GM18909 (cell line): ENCODE results near the gene AXL.
"Not testable (repeated sequence)": the region's sequence is repeated elsewhere in the genome, so short reads cannot be mapped to it uniquely, and the experiment has no call there.

Experiments
- ATAC-seq: cut with Tn5 transposase; IDR thresholded peaks from one replicate; pipeline ENCODE4 v1.9.1; 2021; ENCODE audit warnings: mild to moderate bottlenecking; ENCODE audit not compliant: unreplicated experiment, poor library complexity

AXL gene

DNA sequence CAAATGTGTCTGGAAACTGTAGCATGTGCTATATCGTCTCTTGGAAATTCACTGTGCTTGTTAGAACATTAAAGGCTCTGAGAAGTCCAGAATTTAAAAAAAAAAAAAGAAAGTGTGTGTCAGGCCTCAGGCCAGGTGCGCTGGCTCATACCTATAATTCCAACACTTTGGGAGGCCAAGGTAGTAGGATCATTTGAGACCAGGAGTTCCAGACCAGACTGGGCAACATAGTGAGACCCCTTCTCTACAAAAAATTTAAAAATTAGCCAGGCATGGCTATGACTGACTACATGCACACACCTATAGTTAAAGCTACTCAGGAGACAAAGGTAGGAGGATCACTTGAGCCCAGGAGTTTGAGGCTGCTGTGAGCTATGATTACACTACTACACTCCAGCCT is 50.0 kb downstream of the AXL start:
- no peak for ATAC-seq

DNA sequence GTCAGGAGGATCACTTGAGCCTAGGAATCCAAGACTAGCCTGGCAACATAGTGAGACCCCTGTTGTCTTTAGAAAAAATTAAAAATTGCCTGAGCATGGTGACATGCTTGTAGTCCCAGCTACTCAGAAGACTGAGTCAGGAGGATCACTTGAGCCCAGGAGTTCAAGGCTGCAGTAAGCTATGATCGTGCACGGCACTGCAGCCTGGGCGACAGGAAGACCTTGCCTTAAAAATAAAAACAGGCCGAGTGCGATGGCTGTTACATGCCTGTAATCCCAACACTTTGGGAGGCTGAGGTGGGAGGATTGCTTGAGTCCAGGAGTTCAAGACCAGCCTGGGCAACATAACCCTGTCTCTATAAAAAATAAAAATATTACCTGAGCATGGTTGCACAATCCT is 50.5 kb downstream of the AXL start:
- no peak for ATAC-seq

DNA sequence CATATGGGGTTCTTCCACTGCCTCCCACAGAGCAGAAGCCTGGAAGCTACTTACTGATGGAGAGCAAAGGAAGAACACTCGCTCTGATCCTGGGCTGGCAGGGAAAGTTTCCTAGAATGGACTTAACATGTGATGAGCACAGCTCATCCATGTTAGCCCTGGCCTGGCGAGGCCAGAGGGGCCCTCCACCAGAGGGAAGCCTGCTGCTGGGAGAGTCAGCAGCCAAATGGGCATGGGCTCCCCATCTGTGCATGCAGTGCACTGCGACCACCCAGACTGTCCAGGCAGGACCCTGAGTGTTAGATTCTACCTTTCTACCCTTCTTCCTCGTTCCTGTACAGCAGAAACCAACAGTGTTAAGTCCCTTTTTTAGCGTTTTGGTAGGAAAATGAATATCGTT is 54.1 kb downstream of the AXL start:
- ATAC-seq = no peak

DNA sequence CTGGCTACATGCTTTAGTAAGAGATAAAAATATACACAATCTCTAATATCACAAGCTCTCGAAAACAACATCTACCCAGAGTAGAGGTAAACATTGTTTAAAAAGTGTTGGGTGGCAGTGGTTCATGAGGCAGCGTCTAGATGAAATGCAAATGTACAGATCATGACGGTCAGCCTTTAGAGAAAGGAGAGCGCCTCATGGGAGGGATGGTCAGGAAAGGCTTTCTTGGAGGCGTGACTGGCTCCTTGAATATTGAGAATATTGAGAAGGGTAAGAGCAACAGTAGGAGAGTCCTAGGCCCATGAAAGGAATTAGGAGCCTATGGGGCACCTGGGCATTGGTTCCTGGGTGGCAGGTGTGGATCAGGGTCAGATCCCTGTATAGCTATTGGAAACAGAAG is 55.8 kb downstream of the AXL start:
- no peak for ATAC-seq

DNA sequence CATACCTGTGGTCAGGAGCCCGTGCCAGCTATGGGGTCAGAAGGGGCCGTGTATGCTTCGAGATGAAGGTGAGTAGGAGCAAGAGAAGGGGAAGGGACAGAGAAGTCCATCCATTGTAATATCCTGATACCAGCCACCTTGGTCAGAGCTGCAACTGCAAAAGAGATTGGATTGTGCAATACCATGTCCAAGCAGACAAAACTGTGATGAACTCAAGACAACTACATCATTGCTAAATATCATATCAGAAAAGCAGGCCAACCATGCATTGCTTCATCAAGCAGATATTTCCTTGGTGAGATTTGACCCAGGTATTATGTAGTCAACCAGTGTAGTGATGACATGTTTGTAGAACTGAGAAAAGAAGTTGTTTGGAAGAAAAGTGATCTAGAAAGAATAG is 57.2 kb downstream of the AXL start:
- no peak for ATAC-seq

DNA sequence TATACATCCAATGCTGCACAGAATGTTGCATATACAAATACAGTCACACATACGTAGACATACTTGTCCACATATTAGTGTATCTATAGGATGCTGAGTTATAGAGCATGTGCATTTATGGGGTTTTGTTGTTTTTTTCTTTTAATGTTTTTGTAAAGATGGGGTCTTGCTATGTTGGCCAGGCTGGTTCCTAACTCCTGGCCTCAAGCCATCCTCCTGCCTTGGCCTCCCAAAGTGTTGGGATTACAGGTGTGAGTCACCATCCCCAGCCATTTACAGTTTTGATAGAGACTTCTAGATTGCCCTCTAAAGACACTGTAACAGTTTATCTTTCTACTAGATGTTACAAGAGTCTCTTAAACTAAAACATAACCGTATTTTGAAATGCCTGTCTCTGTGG is 59.5 kb downstream of the AXL start:
- no peak for ATAC-seq

DNA sequence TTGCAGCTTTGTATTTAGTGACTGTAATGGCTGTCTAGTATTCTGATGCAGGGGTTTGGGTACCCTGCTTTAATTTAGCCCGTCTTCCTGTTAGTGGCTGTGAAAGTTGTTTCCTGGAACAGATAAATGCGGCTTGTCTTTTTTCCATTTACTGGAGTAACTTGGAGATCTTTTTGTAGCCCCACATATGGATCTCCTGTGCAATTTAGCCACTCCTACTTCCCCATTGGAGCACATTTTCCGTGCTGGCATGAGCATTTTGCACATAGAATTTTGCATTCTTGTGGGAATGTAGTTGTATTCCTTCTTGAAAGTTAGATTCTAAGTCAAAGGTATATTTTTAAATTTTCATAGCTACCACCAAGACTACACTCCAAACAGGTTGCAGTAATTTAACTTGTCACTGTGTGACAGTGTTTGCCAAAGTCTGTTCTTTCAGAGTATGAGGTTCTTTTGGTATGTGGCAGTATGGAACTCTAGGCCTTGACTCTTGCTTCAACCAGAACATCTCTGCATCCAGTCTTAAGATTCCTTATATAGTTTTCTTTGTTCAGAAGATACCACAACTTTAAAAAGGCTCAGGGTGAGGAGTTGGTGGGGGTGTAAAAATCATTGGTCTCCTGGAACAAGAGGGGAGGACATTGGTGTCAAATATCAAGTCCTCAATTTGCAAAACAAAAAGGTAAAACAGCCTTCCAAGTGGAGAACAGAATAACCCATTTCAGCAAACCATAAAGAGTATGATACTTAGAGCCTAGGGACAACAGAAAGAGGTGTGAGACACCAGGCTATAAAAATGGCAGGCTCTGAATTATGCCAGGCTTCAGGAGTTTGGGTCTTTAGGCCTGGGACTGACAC is 69.9 kb downstream of the AXL start:
- no peak for ATAC-seq

DNA sequence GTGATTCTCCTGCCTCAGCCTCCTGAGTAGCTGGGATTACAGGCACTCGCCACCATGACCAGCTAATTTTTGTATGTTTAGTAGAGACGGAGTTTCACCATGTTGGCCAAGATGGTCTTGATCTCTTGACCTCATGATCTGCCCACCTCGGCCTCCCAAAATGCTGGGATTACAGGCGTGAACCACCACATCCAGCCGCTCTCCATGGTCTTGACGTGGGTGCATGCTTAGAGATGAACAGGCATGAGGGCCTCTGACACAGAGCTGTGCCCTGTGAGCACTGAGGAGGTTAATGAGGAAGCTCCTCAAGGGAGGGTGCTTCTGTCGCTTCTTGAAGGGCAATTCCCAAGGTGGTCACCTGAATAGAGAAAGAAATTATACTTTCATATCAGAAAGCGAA is 70.8 kb downstream of the AXL start:
- ATAC-seq = not testable (repeated sequence)

DNA sequence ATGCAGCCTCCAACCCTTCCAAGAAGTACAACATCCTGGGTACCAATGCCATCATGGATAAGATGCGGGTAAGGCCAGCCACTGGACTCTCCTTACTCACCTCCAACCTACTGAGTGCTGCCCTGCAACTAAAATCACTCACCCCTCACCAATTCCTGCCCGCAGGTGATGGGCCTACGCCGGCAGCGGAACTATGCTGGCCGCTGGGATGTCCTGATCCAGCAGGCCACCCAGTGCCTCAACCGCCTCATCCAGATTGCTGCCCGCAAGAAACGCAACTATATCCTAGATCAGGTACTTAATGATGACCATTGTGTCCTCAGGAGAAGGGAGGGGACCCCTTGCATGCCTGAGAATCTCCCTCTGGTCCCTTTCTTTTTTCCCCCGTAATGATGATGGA is 75.4 kb downstream of the AXL start:
- no peak for ATAC-seq

DNA sequence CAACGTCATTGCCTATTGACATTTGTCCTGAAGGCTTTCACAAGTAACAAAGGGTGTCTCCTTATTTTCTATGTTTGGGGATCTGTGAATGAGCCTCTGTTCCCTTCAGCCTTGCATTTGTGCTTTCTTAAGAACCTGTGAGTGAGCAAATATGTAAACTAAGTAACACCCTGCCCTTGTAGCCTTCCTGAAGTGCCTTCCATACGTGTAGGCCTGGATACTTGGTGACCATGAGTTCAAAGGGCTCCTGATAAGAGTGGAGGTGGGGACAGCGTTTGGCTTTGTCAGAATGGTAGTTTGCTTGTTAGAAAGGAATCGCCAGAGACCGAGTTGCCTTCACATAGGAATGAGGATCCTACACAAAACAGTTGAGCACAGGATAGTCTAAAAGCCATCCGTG is 76.5 kb downstream of the AXL start:
- ATAC-seq = no peak

DNA sequence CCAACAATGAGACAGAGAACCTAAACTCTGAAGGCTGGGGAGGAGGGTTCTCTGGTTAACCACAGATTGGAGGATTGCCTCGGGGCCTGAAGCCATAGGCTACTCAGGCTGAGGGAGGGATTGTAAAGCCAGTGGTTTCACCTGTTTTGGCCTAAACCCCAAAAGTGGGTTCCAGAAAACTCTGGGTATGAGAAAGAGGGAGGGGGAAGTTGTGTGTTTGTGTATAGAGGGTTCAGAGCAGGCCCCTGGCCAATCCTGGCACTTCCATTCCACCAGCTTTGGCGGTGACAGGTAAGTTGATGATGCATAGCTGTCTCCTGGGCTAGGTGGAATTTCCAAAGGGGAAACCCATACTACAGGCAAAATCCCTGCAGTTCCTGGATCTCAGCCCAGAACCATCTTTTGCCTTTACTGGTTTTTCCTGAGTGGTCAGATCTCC is 77.4 kb downstream of the AXL start:
- ATAC-seq = no peak

DNA sequence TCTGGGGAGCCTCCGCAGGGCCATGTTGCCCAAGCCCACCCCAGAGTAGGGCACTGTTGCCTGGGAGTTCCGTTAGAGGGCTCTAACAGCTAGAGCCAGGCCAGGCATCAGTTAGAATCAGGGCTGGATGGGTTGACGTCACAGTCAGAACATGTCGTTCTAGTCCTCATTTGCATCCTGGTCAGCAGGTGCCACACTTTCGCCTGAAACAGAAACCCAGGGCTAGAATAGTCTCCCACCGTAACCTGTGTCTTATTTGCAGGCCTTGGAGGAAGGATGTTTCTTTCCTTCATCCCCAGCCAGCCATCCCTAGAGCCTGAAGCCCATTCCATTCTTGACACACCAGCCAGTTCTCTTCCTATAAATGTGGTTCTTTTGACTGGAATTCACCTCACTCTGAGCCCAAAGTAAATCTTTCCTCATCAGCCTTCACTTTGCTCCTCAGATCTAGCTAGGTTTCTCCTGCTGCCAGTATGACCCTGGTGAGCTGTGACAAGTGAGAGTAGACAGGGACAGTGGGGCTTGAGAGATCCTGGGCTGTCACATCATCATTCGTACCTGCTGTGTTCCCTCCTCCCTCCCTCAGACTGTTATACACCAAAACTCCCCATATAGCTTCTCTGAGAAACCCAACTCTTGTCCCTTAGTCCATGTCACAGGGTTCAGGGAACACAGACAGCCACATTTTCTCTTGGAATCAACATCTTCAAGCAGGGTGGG is 78.8 kb downstream of the AXL start:
- ATAC-seq = peak; percentile 79

DNA sequence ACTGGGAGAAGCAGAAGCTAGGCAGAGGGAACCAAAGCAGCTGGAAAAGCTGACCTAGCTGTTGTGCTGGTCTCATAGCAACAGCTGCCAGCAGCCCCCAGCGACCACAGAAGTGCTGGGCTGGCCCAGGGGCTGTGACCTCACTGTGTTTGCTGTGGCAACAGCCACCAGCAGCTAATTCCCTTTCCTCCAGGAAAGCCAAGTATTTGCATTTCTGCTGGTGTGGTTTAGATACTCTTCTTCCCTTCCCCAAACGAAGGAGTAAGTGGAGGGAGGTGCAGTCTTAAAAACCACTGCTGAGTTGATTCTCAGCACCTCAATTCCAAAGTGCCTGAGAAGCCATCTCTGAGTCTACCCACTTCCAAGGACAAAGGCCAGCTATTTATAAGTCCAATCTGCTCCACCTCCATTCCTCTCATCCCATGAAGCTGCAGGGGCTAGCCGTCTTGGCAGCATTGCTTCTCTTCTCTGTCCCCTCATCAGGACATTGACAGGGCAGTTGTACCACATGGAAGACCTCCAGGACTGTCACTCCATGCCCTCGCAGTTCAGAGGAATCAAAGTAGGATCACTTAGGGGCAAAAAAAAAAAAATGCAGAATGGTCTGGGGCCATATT is 79.4 kb downstream of the AXL start:
- ATAC-seq = no peak

DNA sequence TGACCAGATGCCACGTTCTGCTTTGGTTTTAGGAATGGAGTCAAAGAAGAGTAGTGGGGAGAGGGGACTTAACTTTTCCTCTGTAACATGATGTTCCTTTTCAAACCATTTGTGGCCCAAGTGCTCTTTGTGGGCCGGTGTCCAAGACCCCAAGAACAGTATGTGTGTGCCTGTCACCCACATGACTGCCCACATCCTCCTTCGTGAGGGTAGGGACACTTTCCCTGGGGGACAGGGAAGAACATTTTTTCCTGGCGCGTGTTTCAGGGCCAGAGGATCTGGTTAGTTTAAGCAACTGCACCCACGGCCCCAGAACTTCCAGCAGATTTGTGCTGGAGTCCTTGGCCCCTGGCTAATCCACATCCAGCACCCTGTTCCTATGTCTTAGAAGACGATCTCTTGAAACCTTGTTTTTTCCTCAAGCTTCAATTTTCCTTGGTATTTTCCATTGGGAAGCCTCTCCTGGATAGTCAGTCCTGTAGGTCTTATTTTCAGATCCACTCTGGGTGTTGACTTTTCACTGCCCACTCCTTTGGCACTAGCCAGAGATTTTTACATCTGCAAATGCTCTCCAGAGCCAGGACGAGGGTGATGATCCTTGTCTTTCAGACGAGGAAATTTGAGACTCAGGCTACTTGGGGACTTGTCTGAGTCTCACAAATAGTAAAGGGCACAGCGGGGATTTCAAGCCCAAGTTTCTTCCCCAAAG is 80.2 kb downstream of the AXL start:
- ATAC-seq = no peak

DNA sequence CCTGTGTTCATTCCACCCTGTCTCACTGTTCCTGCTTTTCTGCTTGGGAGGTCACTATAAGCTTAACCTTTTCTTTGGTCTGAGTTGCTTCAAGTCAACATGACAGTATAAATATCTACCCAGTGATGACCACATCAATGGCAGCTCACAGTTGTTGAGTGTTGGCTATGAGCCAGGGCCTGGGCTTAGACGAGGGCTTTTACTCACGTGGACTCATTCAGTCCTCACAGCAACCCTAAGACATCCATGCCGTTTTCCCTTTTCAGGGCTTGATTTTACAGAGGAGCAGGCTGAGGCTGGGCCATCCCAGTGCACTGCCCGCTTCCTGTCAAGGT is 80.7 kb downstream of the AXL start:
- ATAC-seq = no peak

DNA sequence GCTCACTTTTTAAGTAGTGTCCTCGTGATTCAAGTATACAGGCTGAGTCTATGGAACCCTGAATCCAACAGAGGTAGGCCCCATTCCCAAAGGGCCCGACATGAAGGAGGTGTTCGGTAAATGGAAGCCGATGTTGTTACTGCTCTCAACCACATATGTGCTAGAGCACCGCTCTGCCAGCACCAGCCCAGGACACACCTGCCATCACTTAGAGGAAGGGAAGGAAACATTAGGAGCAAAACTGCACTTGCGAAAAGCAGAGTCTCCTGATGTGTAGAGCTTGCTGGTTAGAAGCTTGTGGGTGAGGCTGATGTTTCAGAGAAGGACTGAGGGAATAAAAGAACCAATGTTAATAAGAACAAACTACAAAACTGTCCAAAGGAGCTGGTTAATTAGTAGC is 81.5 kb downstream of the AXL start:
- no peak for ATAC-seq

DNA sequence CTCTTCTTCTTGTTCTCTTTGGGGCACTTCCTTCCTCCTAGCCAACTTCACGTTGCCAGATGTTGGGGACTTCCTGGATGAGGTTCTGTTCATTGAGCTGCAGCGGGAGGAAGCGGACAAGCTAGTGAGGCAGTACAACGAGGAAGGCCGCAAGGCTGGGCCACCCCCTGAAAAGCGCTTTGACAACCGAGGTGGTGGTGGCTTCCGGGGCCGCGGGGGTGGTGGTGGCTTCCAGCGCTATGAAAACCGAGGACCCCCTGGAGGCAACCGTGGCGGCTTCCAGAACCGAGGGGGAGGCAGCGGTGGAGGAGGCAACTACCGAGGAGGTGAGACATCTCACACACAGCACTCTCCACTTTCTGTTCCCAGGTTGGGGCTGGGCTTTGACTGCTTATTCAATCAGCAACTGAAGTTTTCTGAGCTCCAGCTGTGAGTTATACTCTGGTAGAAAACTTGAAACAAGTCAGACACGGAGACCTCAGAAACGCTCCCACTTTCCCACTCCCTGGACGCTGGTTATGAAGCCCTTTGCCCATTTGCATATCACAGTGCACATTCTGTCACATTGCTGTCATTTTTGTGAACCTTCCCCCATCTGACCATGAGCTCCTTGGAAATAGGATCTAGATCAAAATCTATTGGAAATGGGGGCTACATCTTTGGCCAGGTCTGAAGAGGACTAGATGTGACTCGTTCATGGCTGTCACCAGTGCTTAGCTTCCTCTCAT is 83.8 kb downstream of the AXL start:
- ATAC-seq = no peak

DNA sequence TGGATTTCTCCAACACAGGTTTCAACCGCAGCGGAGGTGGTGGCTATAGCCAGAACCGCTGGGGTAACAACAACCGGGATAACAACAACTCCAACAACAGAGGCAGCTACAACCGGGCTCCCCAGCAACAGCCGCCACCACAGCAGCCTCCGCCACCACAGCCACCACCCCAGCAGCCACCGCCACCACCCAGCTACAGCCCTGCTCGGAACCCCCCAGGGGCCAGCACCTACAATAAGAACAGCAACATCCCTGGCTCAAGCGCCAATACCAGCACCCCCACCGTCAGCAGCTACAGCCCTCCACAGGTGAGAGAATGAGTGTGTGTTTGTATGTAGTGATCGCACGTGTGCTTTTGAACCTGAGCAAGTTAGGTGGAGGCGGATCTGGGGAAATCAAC is 84.9 kb downstream of the AXL start:
- ATAC-seq = no peak

DNA sequence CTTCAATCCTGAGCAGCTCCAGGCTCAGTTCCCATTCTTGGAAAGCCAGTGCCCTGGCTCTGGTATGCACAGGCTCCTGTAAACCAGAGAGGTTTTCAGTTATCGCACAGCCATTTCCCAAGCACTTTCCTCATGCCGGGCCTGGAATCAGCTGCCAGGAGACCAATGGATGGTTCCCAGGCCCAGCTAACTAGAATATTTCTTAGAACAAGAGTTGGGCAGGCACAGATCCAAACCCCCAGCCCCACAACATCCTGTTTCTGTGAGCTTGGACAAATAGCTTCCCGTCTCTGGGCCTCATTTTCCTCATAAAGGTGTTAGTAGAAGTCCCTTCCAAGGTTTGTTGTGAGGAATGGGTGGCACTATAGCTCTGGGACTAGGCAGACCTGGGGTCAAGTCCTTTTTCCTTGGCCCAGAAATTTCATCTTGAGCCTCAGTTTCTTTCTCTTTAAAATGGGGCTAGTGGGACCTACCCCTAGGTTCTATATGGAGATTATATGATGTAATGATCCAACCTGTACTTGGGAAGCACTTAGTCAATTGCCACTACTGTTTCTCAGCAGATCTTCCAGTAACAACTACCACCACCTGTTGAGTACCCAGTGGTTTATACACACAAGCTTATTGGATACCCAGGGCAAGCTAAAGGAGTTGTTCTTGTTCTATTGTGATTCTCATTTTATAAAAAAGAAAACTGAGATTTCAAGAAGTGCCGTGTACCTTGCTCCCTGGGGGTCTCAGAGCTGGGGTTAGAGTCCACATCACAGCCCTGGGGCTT is 85.9 kb downstream of the AXL start:
- ATAC-seq = no peak
